OCI-M2 (cell line): Measurements from ENCODE around the gene GLB1L2.
"Not testable (repeated sequence)": the region's sequence is repeated elsewhere in the genome, so short reads cannot be mapped to it uniquely, and the experiment has no call there.

Source experiments
- DNase-seq: peaks from one replicate; lab custom pipeline; 2025; ENCODE audit not compliant: unreplicated experiment; lab: John Stamatoyannopoulos, UW

Gene GLB1L2

GRCh38 chr11:134331354-134332188 is at the start of gene GLB1L2:
Gene GLB1L2 (plus strand): TSS chr11:134331988. CDS start chr11:134332062, 74 bp downstream.
- DNase-seq = no peak

- no peak for DNase-seq
Observed at GRCh38 chr11:134282121-134283045, 49.4 kb upstream of the GLB1L2 start.

- no peak for DNase-seq
Observed at GRCh38 chr11:134283461-134284230, 48.1 kb upstream of the GLB1L2 start.

GRCh38 chr11:134284349-134284748 is 47.4 kb upstream of the GLB1L2 start:
- DNase-seq = not testable (repeated sequence)

GRCh38 chr11:134287561-134287960 is 44.2 kb upstream of the GLB1L2 start:
- no peak for DNase-seq

- no peak for DNase-seq
Observed at GRCh38 chr11:134288486-134288885, 43.3 kb upstream of the GLB1L2 start.

GRCh38 chr11:134289167-134289566 is 42.6 kb upstream of the GLB1L2 start:
- DNase-seq = no peak

- no peak for DNase-seq
Observed at GRCh38 chr11:134289789-134290188, 42.0 kb upstream of the GLB1L2 start.

- DNase-seq = no peak
Observed at GRCh38 chr11:134290646-134291045, 41.1 kb upstream of the GLB1L2 start.

- no peak for DNase-seq
Observed at GRCh38 chr11:134291196-134291595, 40.6 kb upstream of the GLB1L2 start.

GRCh38 chr11:134292661-134293060 is 39.1 kb upstream of the GLB1L2 start:
- DNase-seq = no peak

GRCh38 chr11:134293119-134294113 is 38.4 kb upstream of the GLB1L2 start:
- no peak for DNase-seq

- DNase-seq = no peak
Observed at GRCh38 chr11:134294664-134295063, 37.1 kb upstream of the GLB1L2 start.

GRCh38 chr11:134312223-134312622 is 19.6 kb upstream of the GLB1L2 start:
- no peak for DNase-seq

GRCh38 chr11:134312807-134313206 is 19.0 kb upstream of the GLB1L2 start:
- DNase-seq = no peak

- DNase-seq = no peak
Observed at GRCh38 chr11:134313379-134313778, 18.4 kb upstream of the GLB1L2 start.

- DNase-seq = no peak
Observed at GRCh38 chr11:134313821-134314607, 17.8 kb upstream of the GLB1L2 start.

- no peak for DNase-seq
Observed at GRCh38 chr11:134317103-134317502, 14.7 kb upstream of the GLB1L2 start.

GRCh38 chr11:134321373-134321772 is 10.4 kb upstream of the GLB1L2 start:
- DNase-seq = not testable (repeated sequence)
